Activated CD4-positive, CD25-positive, alpha-beta regulatory T cell treated with anti-CD3 and anti-CD28 coated beads, Interleukin-2, amount 50 U/mL, for 24 hours (primary cell): Measurements from ENCODE around the gene RELB.

Experiments used
- ATAC-seq, 2 donors: fragments of 150-1000 bp; cut with Tn5 transposase; one replicate each; pipeline ENCODE4 v1.10.0; 2021; ENCODE audit warnings: mild to moderate bottlenecking in 1 of 2, moderate library complexity in 1 of 2

RELB gene

GRCh38 chr19:45087531-45087930 lies 86.3 kb downstream of the RELB start:
- peak in 1 of 2 donors; percentile 11 for ATAC-seq
